ENCODE measurements around the gene TEAD1.

The TEAD1 gene

GRCh38 chr11:12784445-12784844, 110.2 kb downstream of the TEAD1 start:
- no peak for TF ChIP-seq CTCF (IDR thresholded peaks at IDR 0.05; ENCODE audit: control insufficient read depth, insufficient read depth, low read depth, low read length, missing control alignments)

GRCh38 chr11:12784987-12785386, 110.8 kb downstream of the TEAD1 start:
- no peak for TF ChIP-seq CTCF (IDR thresholded peaks at IDR 0.05; ENCODE audit: control insufficient read depth, insufficient read depth, low read depth, low read length, missing control alignments)
- DNase-seq (ENCODE audit: low read depth) = no peak
- no peak overlapping the region for H3K4me3 ChIP-seq (ENCODE audit: control insufficient read depth, low read depth, low read length)

More at GRCh38 chr11:12784445-12784844, 110.2 kb downstream of the TEAD1 start:
- no peak overlapping the region for H3K4me3 ChIP-seq (ENCODE audit: control insufficient read depth, low read depth, low read length)
- no peak for DNase-seq (ENCODE audit: low read depth)

- TF ChIP-seq CTCF (IDR thresholded peaks at IDR 0.05; ENCODE audit: control insufficient read depth, insufficient read depth, low read depth, low read length, missing control alignments) = no peak
- no peak overlapping the region for H3K4me3 ChIP-seq (ENCODE audit: control insufficient read depth, low read depth, low read length)
- DNase-seq (ENCODE audit: low read depth) = no peak
Measured at GRCh38 chr11:12785901-12786300, 111.7 kb downstream of the TEAD1 start.

GRCh38 chr11:12786450-12786849, 112.2 kb downstream of the TEAD1 start:
- no peak for TF ChIP-seq CTCF (IDR thresholded peaks at IDR 0.05; ENCODE audit: control insufficient read depth, insufficient read depth, low read depth, low read length, missing control alignments)
- no peak for DNase-seq (ENCODE audit: low read depth)
- no peak overlapping the region for H3K4me3 ChIP-seq (ENCODE audit: control insufficient read depth, low read depth, low read length)

- DNase-seq (ENCODE audit: low read depth) = no peak
- TF ChIP-seq CTCF (IDR thresholded peaks at IDR 0.05; ENCODE audit: control insufficient read depth, insufficient read depth, low read depth, low read length, missing control alignments) = no peak
- H3K4me3 ChIP-seq (ENCODE audit: control insufficient read depth, low read depth, low read length) = no peak overlapping the region
Measured at GRCh38 chr11:12786891-12787290, 112.7 kb downstream of the TEAD1 start.

- no peak for DNase-seq (ENCODE audit: low read depth)
- H3K4me3 ChIP-seq (ENCODE audit: control insufficient read depth, low read depth, low read length) = no peak overlapping the region
- no peak for TF ChIP-seq CTCF (IDR thresholded peaks at IDR 0.05; ENCODE audit: control insufficient read depth, insufficient read depth, low read depth, low read length, missing control alignments)
Measured at GRCh38 chr11:12787847-12788246, 113.6 kb downstream of the TEAD1 start.

- no peak for TF ChIP-seq CTCF (IDR thresholded peaks at IDR 0.05; ENCODE audit: control insufficient read depth, insufficient read depth, low read depth, low read length, missing control alignments)
- no peak for DNase-seq (ENCODE audit: low read depth)
- H3K4me3 ChIP-seq (ENCODE audit: control insufficient read depth, low read depth, low read length) = no peak overlapping the region
Measured at GRCh38 chr11:12789054-12789453, 114.8 kb downstream of the TEAD1 start.
